H1 (cell line): ENCODE data around the gene RETREG3. TPM values are rescaled to one million over a fixed set of nuclear protein-coding genes. Genes with fewer than 3 reads are reported as not detected.

Source experiments
- CTCF ChIA-PET: fragments of 300-600 bp; sonication (Branson Sonifier 250); formaldehyde crosslinking; loops from one replicate; lab custom pipeline; 2021; ENCODE audit not compliant: partially characterized antibody; lab: Charles Lee
- POLR2A ChIA-PET: fragments of 300-600 bp; sonication (Branson Sonifier 250); formaldehyde crosslinking; loops from one replicate; lab custom pipeline; 2021; ENCODE audit warnings: inconsistent platforms; ENCODE audit not compliant: partially characterized antibody; lab: Charles Lee
- DNase-seq, 2 experiments: peaks; one replicate each; pipeline versions ENCODE4 v3.0.0 to v3.0.0-alpha.2; 2010 to 2022; ENCODE audit warnings: low spot score in 2 of 2, low read depth in 1 of 2, mixed read lengths in 1 of 2
- FAIRE-seq: peaks from 2 replicates; lab custom pipeline; 2011; peaks lifted over from hg19 to GRCh38; lab: Jason Lieb, UNC
- H2AFZ ChIP-seq: 2 replicates; pipeline ENCODE4 v1.8.1; 2012; ENCODE audit warnings: low read length, inconsistent platforms
- H2AK5ac ChIP-seq: 2 replicates; pipeline ENCODE4 v1.6.1; 2013; ENCODE audit warnings: low read depth, low read length
- H2BK120ac ChIP-seq: replicated peaks from 2 replicates; pipeline ENCODE3; 2013; ENCODE audit warnings: low read depth, low read length, inconsistent platforms
- H2BK12ac ChIP-seq: 2 replicates; pipeline ENCODE4 v1.6.1; 2013; ENCODE audit warnings: low read depth, low read length
- H2BK15ac ChIP-seq: 2 replicates; pipeline ENCODE4 v1.6.1; 2013; ENCODE audit warnings: low read length
- H2BK20ac ChIP-seq: 2 replicates; pipeline ENCODE4 v1.6.1; 2013; ENCODE audit warnings: low read length
- H2BK5ac ChIP-seq: 2 replicates; pipeline ENCODE4 v1.6.1; 2013; ENCODE audit warnings: low read depth, low read length
- H3K14ac ChIP-seq: 2 replicates; pipeline ENCODE4 v1.6.1; 2013; ENCODE audit warnings: inconsistent platforms; ENCODE audit not compliant: insufficient read length
- H3K18ac ChIP-seq: 2 replicates; pipeline ENCODE4 v1.6.1; 2013; ENCODE audit warnings: low read length; ENCODE audit errors: extremely low read depth
- H3K23ac ChIP-seq: 2 replicates; pipeline ENCODE4 v1.6.1; 2013; ENCODE audit warnings: inconsistent platforms; ENCODE audit not compliant: insufficient read length
- H3K23me2 ChIP-seq: 2 replicates; pipeline ENCODE4 v1.6.1; 2013; ENCODE audit warnings: low read depth, low read length
- H3K27ac ChIP-seq: 2 replicates; pipeline ENCODE4 v1.6.1; 2011; ENCODE audit warnings: low read depth, low read length, inconsistent platforms
- H3K27me3 ChIP-seq, 4 experiments: replicated peaks in 1 of 4; 1 replicate in 1 of 4; 2 replicates in 3 of 4; pipeline versions ENCODE4 v1.6.1 to v1.8.1; 2011 to 2013; ENCODE audit warnings: low read length in 3 of 4, mild to moderate bottlenecking in 3 of 4, inconsistent platforms in 2 of 4, mixed read lengths in 2 of 4, moderate library complexity in 1 of 4; ENCODE audit not compliant: control insufficient read depth in 3 of 4, insufficient read depth in 3 of 4; ENCODE audit errors: extremely low read depth in 1 of 4
- H3K36me3 ChIP-seq, 4 experiments: 2 replicates each; pipeline versions ENCODE4 v1.6.1 to v1.8.1; 2011 to 2013; ENCODE audit warnings: mild to moderate bottlenecking in 4 of 4, low read length in 3 of 4, moderate library complexity in 2 of 4, control low read depth in 1 of 4, inconsistent platforms in 1 of 4; ENCODE audit not compliant: insufficient read depth in 4 of 4, control insufficient read depth in 2 of 4
- H3K4ac ChIP-seq: replicated peaks from 2 replicates; pipeline ENCODE3; 2013; ENCODE audit warnings: low read length, low read depth, mixed read lengths, inconsistent platforms; ENCODE audit not compliant: insufficient read length
- H3K4me1 ChIP-seq, 4 experiments: replicated peaks in 1 of 4; 1 replicate in 1 of 4; 2 replicates in 3 of 4; pipeline versions ENCODE4 v1.6.1 to v1.8.1; 2011 to 2013; ENCODE audit warnings: low read length in 3 of 4, inconsistent platforms in 2 of 4, mixed read lengths in 1 of 4; ENCODE audit not compliant: insufficient read depth in 4 of 4, control insufficient read depth in 3 of 4
- H3K4me2 ChIP-seq, 2 experiments: 2 replicates each; pipeline versions ENCODE4 v1.6.1 to v1.8.1; 2011 to 2013; ENCODE audit warnings: low read depth in 2 of 2, low read length in 2 of 2, control low read depth in 1 of 2, inconsistent platforms in 1 of 2, mild to moderate bottlenecking in 1 of 2; ENCODE audit not compliant: insufficient read depth in 1 of 2
- H3K4me3 ChIP-seq, 4 experiments: fragments of 200-600, 300-600 bp in 1 of 4; sonication (generic), shearing (Covaris generic), sonication (Bioruptor Twin) in 1 of 4; 2 replicates each; pipeline versions ENCODE4 v1.5.1 to v1.8.1; 2011 to 2016; ENCODE audit warnings: low read length in 4 of 4, low read depth in 3 of 4, control low read depth in 2 of 4, inconsistent platforms in 2 of 4, mild to moderate bottlenecking in 2 of 4, mixed read lengths in 1 of 4, moderate library complexity in 1 of 4; ENCODE audit not compliant: insufficient read depth in 2 of 4; ENCODE audit errors: extremely low read depth in 1 of 4
- H3K56ac ChIP-seq: replicated peaks from 2 replicates; pipeline ENCODE3; 2013; ENCODE audit warnings: low read depth, mild to moderate bottlenecking, mixed read lengths, low read length, inconsistent platforms; ENCODE audit not compliant: insufficient read length
- H3K79me1 ChIP-seq: 2 replicates; pipeline ENCODE4 v1.6.1; 2013; ENCODE audit warnings: low read depth, low read length, control low read depth
- H3K79me2 ChIP-seq, 2 experiments: 2 replicates each; pipeline versions ENCODE4 v1.6.1 to v1.8.1; 2012 to 2013; ENCODE audit warnings: low read length in 2 of 2, mild to moderate bottlenecking in 2 of 2, inconsistent platforms in 1 of 2; ENCODE audit not compliant: insufficient read depth in 2 of 2, control insufficient read depth in 1 of 2
- H3K9ac ChIP-seq, 4 experiments: replicated peaks in 1 of 4; 1 replicate in 1 of 4; 2 replicates in 3 of 4; pipeline versions ENCODE4 v1.6.1 to v1.8.1; 2011 to 2013; ENCODE audit warnings: low read depth in 3 of 4, low read length in 3 of 4, control low read depth in 2 of 4, mild to moderate bottlenecking in 2 of 4, moderate library complexity in 2 of 4, inconsistent platforms in 1 of 4; ENCODE audit errors: extremely low read depth in 1 of 4
- H3K9me3 ChIP-seq, 2 experiments: 2 replicates each; pipeline versions ENCODE4 v1.6.1 to v1.8.1; 2012 to 2013; ENCODE audit warnings: mild to moderate bottlenecking in 2 of 2, moderate library complexity in 2 of 2, control low read depth in 1 of 2, inconsistent platforms in 1 of 2, low read depth in 1 of 2, low read length in 1 of 2, mixed read lengths in 1 of 2; ENCODE audit not compliant: insufficient read depth in 2 of 2
- H4K20me1 ChIP-seq, 2 experiments: replicated peaks in 1 of 2; 2 replicates each; pipeline versions ENCODE3 to v1.8.1; 2011 to 2013; ENCODE audit warnings: inconsistent platforms in 2 of 2, low read length in 2 of 2, mild to moderate bottlenecking in 1 of 2; ENCODE audit not compliant: insufficient read depth in 2 of 2, control insufficient read depth in 1 of 2
- H4K5ac ChIP-seq: 2 replicates; pipeline ENCODE4 v1.6.1; 2013; ENCODE audit warnings: low read length, low read depth, mixed read lengths, inconsistent platforms; ENCODE audit not compliant: insufficient read length
- H4K8ac ChIP-seq: 2 replicates; pipeline ENCODE4 v1.8.0; 2013; ENCODE audit warnings: mild to moderate bottlenecking, moderate library complexity, low read length, inconsistent platforms; ENCODE audit not compliant: insufficient read depth; ENCODE audit errors: extremely low read depth
- H4K91ac ChIP-seq: replicated peaks from 2 replicates; pipeline ENCODE3; 2013; ENCODE audit warnings: low read length, mixed read lengths, inconsistent platforms; ENCODE audit not compliant: insufficient read length
- PHF8 ChIP-seq: fragments of 200-600 bp; sonication (generic); conservative IDR thresholded peaks from 2 replicates; pipeline ENCODE4 v1.7.1; 2012; ENCODE audit warnings: low read depth, mild to moderate bottlenecking, inconsistent platforms, low read length, moderate library complexity
- RBBP5 ChIP-seq: IDR thresholded peaks from 2 replicates; pipeline ENCODE4 v1.7.1; 2012; ENCODE audit warnings: low read depth, mild to moderate bottlenecking, inconsistent platforms, low read length, moderate library complexity, borderline replicate concordance
- WGBS, 2 experiments: shearing (Covaris generic) in 1 of 2; methylation state at CpG; one replicate each; pipeline versions ENCODE4 v1.1.6 to v1.1.7; 2013 to 2015; ENCODE audit warnings: low lambda C conversion rate in 2 of 2, mixed read lengths in 2 of 2, inconsistent platforms in 1 of 2, low coverage in 1 of 2, missing lambda C conversion rate in 1 of 2; ENCODE audit not compliant: insufficient replicate concordance in 2 of 2, insufficient coverage in 1 of 2, insufficient read length in 1 of 2; ENCODE audit errors: extremely low coverage in 1 of 2, missing lambda C conversion rate in 1 of 2; 5-methylcytosine and 5-hydroxymethylcytosine counted together
- polyA plus RNA-seq, 7 experiments: library from polyadenylated mRNA; depleted of rRNA in 3 of 7; stranded (reverse) in 5 of 7; unstranded in 2 of 7; fragments of >200 nt in 5 of 7; fragments of 200-250 nt in 2 of 7; gene quantifications; 1 replicate in 5 of 7; 2 replicates in 1 of 7; 4 replicates in 1 of 7; pipeline versions ENCODE4 v1.2.1 to v1.2.3, GENCODE V29; 2011 to 2013; ENCODE audit warnings: missing spikeins in 2 of 7, mixed read lengths in 2 of 7
- total RNA-seq: library from RNA; stranded (reverse); fragmentation: NEBNext Ultra II Directional; extraction: Animal tissue kit (Norgen Biotek cat#: 25700); gene quantifications from 2 replicates; pipeline ENCODE4 v1.2.1, GENCODE V29; 2021

Gene RETREG3
- total and polyA plus RNA-seq, 2 of the 8 experiments (the other 6 are each of a cell fraction or from before 2014, with no cell fraction given) = 23.7 to 42.6 TPM

DNA sequence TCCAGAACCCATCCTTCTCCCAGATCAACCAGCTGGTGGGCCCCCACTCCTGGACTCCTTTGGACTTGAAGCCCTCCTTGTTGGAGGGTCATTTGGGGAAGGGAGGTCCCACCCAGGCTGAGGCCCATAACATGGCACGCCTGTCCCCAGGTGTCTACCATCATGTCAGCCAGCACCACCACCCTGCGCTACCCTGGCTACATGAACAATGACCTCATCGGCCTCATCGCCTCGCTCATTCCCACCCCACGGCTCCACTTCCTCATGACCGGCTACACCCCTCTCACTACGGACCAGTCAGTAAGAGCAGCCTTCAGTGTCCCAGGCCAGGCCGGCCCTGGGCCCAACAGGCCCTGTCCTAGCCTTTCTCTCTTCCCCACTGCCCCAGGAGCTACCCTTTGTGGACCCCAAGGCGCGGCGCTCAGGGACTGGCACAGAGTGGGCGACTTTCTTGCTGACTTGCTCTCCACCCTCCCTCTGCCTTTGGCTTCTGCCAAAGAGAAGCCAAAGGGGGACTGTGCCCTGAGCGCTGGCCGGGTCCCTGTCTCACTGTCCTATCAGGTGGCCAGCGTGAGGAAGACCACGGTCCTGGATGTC is 4.6 kb upstream of the RETREG3 start:
- Histone ChIP-seq H3K4me1 (peaks cover 0 to 5% (median 3%) of the 10 kb centered on the region in 4 experiments; a peak in 5 of 7 replicates), H4K20me1 (peaks cover 0 to 5% of the 10 kb centered on the region in 2 experiments), H3K56ac (no peak overlapping the region), H2BK5ac (no peak overlapping the region), H2BK120ac (no peak overlapping the region), H4K8ac (no peak overlapping the region), H3K9ac (no peak overlapping the region), H2BK20ac (no peak overlapping the region), H3K4me3 (no peak overlapping the region), H4K91ac (no peak overlapping the region), H2AFZ (no peak overlapping the region), H2AK5ac (no peak overlapping the region), H3K9me3 (no peaks in the 10 kb centered on the region), H3K23me2 (no peaks in the 10 kb centered on the region; the same call in 1 of the 2 replicates), H2BK15ac (no peak overlapping the region), H3K4ac (no peak overlapping the region), H2BK12ac (no peak overlapping the region), H4K5ac (no peak overlapping the region), H3K36me3 (peaks cover 29 to 44% (median 40%) of the 10 kb centered on the region in 4 experiments; a peak in 7 of 8 replicates), H3K14ac (no peak overlapping the region), H3K27me3 (no peaks in the 10 kb centered on the region), H3K18ac (no peak overlapping the region), H3K79me2 (peaks cover 0 to 5% of the 10 kb centered on the region in 2 experiments; a peak in 2 of 4 replicates), H3K79me1 (no peaks in the 10 kb centered on the region; the same call in 1 of the 2 replicates), H3K27ac (no peak overlapping the region), H3K4me2 (no peak overlapping the region), H3K23ac (no peak overlapping the region)
- WGBS, 2 experiments = 97% methylated on average over 12 of the region's 17 CpGs; no CpG with 5 or more reads in 1 of the 2 experiments
- TF ChIP-seq PHF8 = no peak
- TF ChIP-seq RBBP5 = no peak
- POLR2A ChIA-PET = interaction anchor here (2.2 kb wide), 1 partner anchor 16 kb away, joined by 5 read pairs; no protein-coding TSS in a partner anchor
- FAIRE-seq (no peak), DNase-seq (no peak)
- CTCF ChIA-PET = interaction anchor here (0.6 to 1.0 kb wide), 2 partner anchors 10 to 14 kb away, joined by 3 read pairs; no protein-coding TSS in a partner anchor
